WERI-Rb-1 (cell line): ENCODE data around the gene SNX9.

Experiments
- DNase-seq: peaks from one replicate; pipeline ENCODE4 v3.0.0-alpha.2; 2020
- H3K27ac ChIP-seq: fragments of 250-450 bp; sonication (Bioruptor Pico); 2 replicates; pipeline ENCODE4 v1.5.1; 2020; ENCODE audit warnings: mild to moderate bottlenecking, moderate library complexity
- H3K27me3 ChIP-seq: fragments of 250-450 bp; sonication (Bioruptor Pico); 2 replicates; pipeline ENCODE4 v1.5.1; 2021; ENCODE audit warnings: mild to moderate bottlenecking, low read depth, moderate library complexity; ENCODE audit not compliant: insufficient read depth, severe bottlenecking
- H3K36me3 ChIP-seq: fragments of 250-450 bp; sonication (Bioruptor Pico); 2 replicates; pipeline ENCODE4 v1.5.1; 2020; ENCODE audit warnings: mild to moderate bottlenecking, moderate library complexity
- H3K4me3 ChIP-seq: 2 replicates; pipeline ENCODE4 v1.5.1; 2011; ENCODE audit warnings: low read depth, mild to moderate bottlenecking, control low read depth, low read length
- H3K9me3 ChIP-seq: fragments of 250-450 bp; sonication (Bioruptor Pico); 2 replicates; pipeline ENCODE4 v1.5.1; 2021; ENCODE audit warnings: mild to moderate bottlenecking, moderate library complexity; ENCODE audit not compliant: severe bottlenecking
- TF ChIP-seq, protein P1 (sequence below): IDR thresholded peaks from 2 replicates; pipeline ENCODE4 v1.5.1; 2011; ENCODE audit warnings: low read depth, mild to moderate bottlenecking, control low read depth, inconsistent platforms, low read length

Gene SNX9

DNA sequence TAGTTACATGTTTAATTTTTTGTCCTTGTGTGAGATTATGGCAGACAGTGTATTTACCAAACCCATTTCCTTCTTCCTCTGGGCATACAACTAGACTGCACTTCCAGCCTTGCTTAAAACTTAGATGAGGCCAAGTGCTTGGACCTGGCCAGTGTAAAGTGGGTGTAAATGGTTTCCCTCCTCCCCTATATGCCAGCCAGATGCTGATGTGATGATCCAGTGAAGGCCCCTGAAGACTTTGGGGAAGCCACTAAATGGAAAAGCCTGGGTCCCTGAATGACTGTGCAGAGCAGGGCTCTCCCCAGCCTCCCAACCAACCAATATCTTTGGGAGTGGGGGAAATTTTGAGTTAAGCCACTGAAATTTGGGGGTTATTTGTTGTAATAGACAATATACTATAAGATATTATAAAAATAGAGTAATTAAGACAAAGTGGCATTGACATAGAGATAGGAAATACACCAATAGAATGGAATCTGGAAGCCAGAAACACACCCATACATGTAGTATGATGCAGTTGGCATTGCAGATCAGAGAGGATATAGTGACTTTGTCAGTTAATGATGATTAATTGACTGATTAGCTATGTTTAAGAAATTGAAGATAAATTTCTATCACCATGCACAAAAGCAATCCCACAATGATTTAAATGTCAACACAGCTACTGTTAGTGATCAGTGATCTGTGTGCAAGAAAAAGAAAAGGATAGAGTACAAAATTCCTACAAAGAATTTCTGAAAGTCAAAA is 10.4 kb upstream of the SNX9 start:
- Histone ChIP-seq H3K27ac (no peak overlapping the region), H3K36me3 (no peaks in the 10 kb centered on the region), H3K4me3 (no peak overlapping the region), H3K27me3 (no peaks in the 10 kb centered on the region), H3K9me3 (peaks cover 4% of the 10 kb centered on the region)
- no peak for DNase-seq
- TF ChIP-seq, protein P1, sequence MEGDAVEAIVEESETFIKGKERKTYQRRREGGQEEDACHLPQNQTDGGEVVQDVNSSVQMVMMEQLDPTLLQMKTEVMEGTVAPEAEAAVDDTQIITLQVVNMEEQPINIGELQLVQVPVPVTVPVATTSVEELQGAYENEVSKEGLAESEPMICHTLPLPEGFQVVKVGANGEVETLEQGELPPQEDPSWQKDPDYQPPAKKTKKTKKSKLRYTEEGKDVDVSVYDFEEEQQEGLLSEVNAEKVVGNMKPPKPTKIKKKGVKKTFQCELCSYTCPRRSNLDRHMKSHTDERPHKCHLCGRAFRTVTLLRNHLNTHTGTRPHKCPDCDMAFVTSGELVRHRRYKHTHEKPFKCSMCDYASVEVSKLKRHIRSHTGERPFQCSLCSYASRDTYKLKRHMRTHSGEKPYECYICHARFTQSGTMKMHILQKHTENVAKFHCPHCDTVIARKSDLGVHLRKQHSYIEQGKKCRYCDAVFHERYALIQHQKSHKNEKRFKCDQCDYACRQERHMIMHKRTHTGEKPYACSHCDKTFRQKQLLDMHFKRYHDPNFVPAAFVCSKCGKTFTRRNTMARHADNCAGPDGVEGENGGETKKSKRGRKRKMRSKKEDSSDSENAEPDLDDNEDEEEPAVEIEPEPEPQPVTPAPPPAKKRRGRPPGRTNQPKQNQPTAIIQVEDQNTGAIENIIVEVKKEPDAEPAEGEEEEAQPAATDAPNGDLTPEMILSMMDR = no peak

- Histone ChIP-seq H3K9me3 (peaks cover 6% of the 10 kb centered on the region), H3K36me3 (no peaks in the 10 kb centered on the region), H3K4me3 (no peak overlapping the region), H3K27ac (no peak overlapping the region), H3K27me3 (no peaks in the 10 kb centered on the region)
- TF ChIP-seq, protein P1 = no peak
- DNase-seq = no peak
These were observed 9.9 kb upstream of the SNX9 start for GRCh38 chr6:157813191-157813590.

- H3K9me3 ChIP-seq = peaks cover 2% of the 10 kb centered on the region
- TF ChIP-seq, protein P1 = no peak
- H3K27me3 ChIP-seq = no peaks in the 10 kb centered on the region
- no peak overlapping the region for H3K27ac ChIP-seq
- no peak overlapping the region for H3K4me3 ChIP-seq
- H3K36me3 ChIP-seq = no peaks in the 10 kb centered on the region
- DNase-seq = no peak
These were observed 9.1 kb upstream of the SNX9 start for GRCh38 chr6:157813750-157814455.

DNA sequence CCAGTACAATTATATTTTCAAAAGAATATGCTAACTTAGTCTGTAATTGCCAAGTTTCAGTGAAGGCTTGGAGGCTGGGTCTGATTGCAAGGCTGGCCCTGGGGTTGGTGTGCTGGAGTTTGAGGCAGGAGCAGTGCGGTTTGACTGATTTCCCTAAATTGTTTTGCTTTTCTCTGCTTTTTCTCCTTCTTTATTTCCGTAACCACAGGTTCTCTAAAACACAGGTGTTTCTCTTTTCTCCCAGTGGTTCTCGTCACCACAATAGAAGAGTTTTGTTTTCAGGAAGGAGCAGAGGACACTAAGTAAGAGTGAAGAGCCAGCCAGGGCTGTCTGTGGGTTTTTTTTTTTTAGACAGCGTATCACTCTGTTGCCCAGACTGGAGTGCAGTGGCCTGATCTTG is 8.2 kb upstream of the SNX9 start:
- no peak for DNase-seq

GRCh38 chr6:157821342-157822033 is 1.6 kb upstream of the SNX9 start:
- TF ChIP-seq, protein P1 = no peak
- Histone ChIP-seq H3K4me3 (no peak overlapping the region), H3K27me3 (no peaks in the 10 kb centered on the region), H3K27ac (no peak overlapping the region), H3K9me3 (peaks cover 2% of the 10 kb centered on the region), H3K36me3 (no peaks in the 10 kb centered on the region; the same call in 1 of the 2 replicates)
- DNase-seq = no peak

More for the DNA sequence above, 8.2 kb upstream of the SNX9 start:
- Histone ChIP-seq H3K9me3 (peaks cover 2% of the 10 kb centered on the region), H3K4me3 (no peak overlapping the region), H3K36me3 (no peaks in the 10 kb centered on the region), H3K27ac (no peak overlapping the region), H3K27me3 (no peaks in the 10 kb centered on the region)
- TF ChIP-seq, protein P1 = no peak
